GM23338 (cell line): ENCODE measurements around the gene CFAP57. TPM values are rescaled to one million over a fixed set of nuclear protein-coding genes. Genes with fewer than 3 reads are reported as not detected.

Experiments used
- ATAC-seq: fragments of 200-7000 bp; cut with Tn5 transposase; 3 replicates; pipeline ENCODE4 v1.9.1; 2020
- DNase-seq: peaks from one replicate; pipeline ENCODE4 v3.0.0-alpha.2; 2015; ENCODE audit warnings: low spot score
- H2AFZ ChIP-seq: fragments of 200-600 bp; sonication (generic); 2 replicates; pipeline ENCODE4 v1.8.0; 2016; ENCODE audit warnings: antibody characterized with exemption, mild to moderate bottlenecking, moderate library complexity
- H3F3A ChIP-seq: fragments of 200-600 bp; sonication (generic); replicated peaks from 2 replicates; pipeline ENCODE4 v1.8.0; 2017; ENCODE audit warnings: antibody characterized with exemption, mixed run types, low read depth
- H3K27ac ChIP-seq: fragments of 200-600 bp; sonication (generic); 2 replicates; pipeline ENCODE4 v1.6.1; 2016; ENCODE audit warnings: low read depth
- H3K27me3 ChIP-seq: fragments of 200-600 bp; sonication (generic); 2 replicates; pipeline ENCODE4 v1.8.0; 2016; ENCODE audit warnings: mild to moderate bottlenecking, mixed run types, moderate library complexity; ENCODE audit not compliant: insufficient read depth
- H3K36me3 ChIP-seq: fragments of 200-600 bp; sonication (generic); 2 replicates; pipeline ENCODE4 v1.8.0; 2016; ENCODE audit warnings: mild to moderate bottlenecking; ENCODE audit not compliant: insufficient read depth
- H3K4me1 ChIP-seq: fragments of 200-600 bp; sonication (generic); 2 replicates; pipeline ENCODE4 v1.8.0; 2016; ENCODE audit warnings: mild to moderate bottlenecking, moderate library complexity; ENCODE audit not compliant: insufficient read depth
- H3K4me2 ChIP-seq: fragments of 200-600 bp; sonication (generic); 2 replicates; pipeline ENCODE4 v1.7.1; 2017; ENCODE audit warnings: mixed run types
- H3K4me3 ChIP-seq: fragments of 200-600 bp; sonication (generic); 2 replicates; pipeline ENCODE4 v1.6.1; 2016; ENCODE audit warnings: mixed run types
- H3K79me2 ChIP-seq: fragments of 200-600 bp; sonication (generic); replicated peaks from 2 replicates; pipeline ENCODE4 v1.8.0; 2017; ENCODE audit warnings: mild to moderate bottlenecking; ENCODE audit not compliant: insufficient read depth
- H3K9me2 ChIP-seq: fragments of 200-600 bp; sonication (generic); 2 replicates; pipeline ENCODE4 v1.8.0; 2017; ENCODE audit not compliant: insufficient read depth
- H4K20me1 ChIP-seq: fragments of 200-600 bp; sonication (generic); replicated peaks from 2 replicates; pipeline ENCODE4 v1.8.0; 2017; ENCODE audit warnings: mild to moderate bottlenecking; ENCODE audit not compliant: insufficient read depth
- H3K27ac Mint-ChIP-seq: 2 replicates; pipeline ENCODE4 v1.8.0; 2020; ENCODE audit warnings: inconsistent platforms, mild to moderate bottlenecking, moderate library complexity, mixed read lengths
- H3K27me3 Mint-ChIP-seq: 3 replicates; pipeline ENCODE4 v1.8.0; 2022; ENCODE audit warnings: low read depth, mild to moderate bottlenecking, moderate library complexity, mixed read lengths, inconsistent platforms; ENCODE audit not compliant: insufficient read depth, poor library complexity
- H3K36me3 Mint-ChIP-seq: 3 replicates; pipeline ENCODE4 v1.8.0; 2021; ENCODE audit warnings: low read depth, mild to moderate bottlenecking, inconsistent platforms, moderate library complexity, mixed read lengths
- H3K4me1 Mint-ChIP-seq: 3 replicates; pipeline ENCODE4 v1.8.0; 2020; ENCODE audit warnings: mild to moderate bottlenecking, inconsistent platforms, mixed read lengths
- H3K4me3 Mint-ChIP-seq: 3 replicates; pipeline ENCODE4 v1.8.0; 2021; ENCODE audit warnings: moderate library complexity, mild to moderate bottlenecking, inconsistent platforms, mixed read lengths
- H3K9me3 Mint-ChIP-seq: 3 replicates; pipeline ENCODE4 v1.8.0; 2020; ENCODE audit warnings: moderate library complexity, mild to moderate bottlenecking, inconsistent platforms, mixed read lengths
- CREB1 ChIP-seq: fragments of 250-450 bp; sonication (Bioruptor Pico); IDR thresholded peaks from 2 replicates; pipeline ENCODE4 v1.5.0; 2020; ENCODE audit warnings: low read depth, mild to moderate bottlenecking, moderate library complexity
- EZH2 ChIP-seq: fragments of 200-600 bp; sonication (generic); IDR thresholded peaks from one replicate; pipeline ENCODE4 v1.8.0; 2017; ENCODE audit warnings: antibody characterized with exemption, mild to moderate bottlenecking, low read depth; ENCODE audit not compliant: unreplicated experiment
- EZH2phosphoT487 ChIP-seq: fragments of 200-600 bp; sonication (generic); IDR thresholded peaks from one replicate; pipeline ENCODE4 v1.8.1; 2018; ENCODE audit warnings: antibody characterized with exemption; ENCODE audit not compliant: unreplicated experiment
- JUNB ChIP-seq: IDR thresholded peaks from one replicate; pipeline ENCODE4 v1.6.1; 2016; ENCODE audit warnings: antibody characterized with exemption; ENCODE audit not compliant: unreplicated experiment
- POLR2AphosphoS5 ChIP-seq: IDR thresholded peaks from 2 replicates; pipeline ENCODE4 v1.6.1; 2016; ENCODE audit warnings: antibody characterized with exemption, low read depth
- ZNF114 ChIP-seq: fragments of 250-450 bp; sonication (Bioruptor Pico); IDR thresholded peaks from 2 replicates; pipeline ENCODE4 v1.5.0; 2020; ENCODE audit warnings: mild to moderate bottlenecking, moderate library complexity
- ZNF331 ChIP-seq: fragments of 250-450 bp; sonication (Bioruptor Pico); IDR thresholded peaks from 2 replicates; pipeline ENCODE4 v1.5.0; 2020; ENCODE audit warnings: low read depth, mild to moderate bottlenecking, moderate library complexity
- ZNF462 ChIP-seq: fragments of 250-450 bp; sonication (Bioruptor Pico); IDR thresholded peaks from 2 replicates; pipeline ENCODE4 v1.5.0; 2020; ENCODE audit warnings: mild to moderate bottlenecking, moderate library complexity
- polyA plus RNA-seq: library from polyadenylated mRNA; unstranded; fragments of >200 nt; fragmentation: Nextera tagmentation; extraction: Ambion mirVana; gene quantifications from 2 replicates; pipeline ENCODE4 v1.2.1, GENCODE V29; 2016
- total RNA-seq: library from RNA; depleted of rRNA; stranded (reverse); fragments of >200 nt; shearing (Covaris generic); gene quantifications from 2 replicates; pipeline ENCODE4 v1.2.3, GENCODE V29; 2014
- TF ChIP-seq, protein P1 (sequence below): IDR thresholded peaks from one replicate; pipeline ENCODE4 v1.6.1; 2018; ENCODE audit warnings: antibody characterized with exemption; ENCODE audit not compliant: unreplicated experiment

CFAP57 gene
- total and polyA plus RNA-seq, 2 experiments from 2014 or later: 0.37 to 0.38 TPM

DNA sequence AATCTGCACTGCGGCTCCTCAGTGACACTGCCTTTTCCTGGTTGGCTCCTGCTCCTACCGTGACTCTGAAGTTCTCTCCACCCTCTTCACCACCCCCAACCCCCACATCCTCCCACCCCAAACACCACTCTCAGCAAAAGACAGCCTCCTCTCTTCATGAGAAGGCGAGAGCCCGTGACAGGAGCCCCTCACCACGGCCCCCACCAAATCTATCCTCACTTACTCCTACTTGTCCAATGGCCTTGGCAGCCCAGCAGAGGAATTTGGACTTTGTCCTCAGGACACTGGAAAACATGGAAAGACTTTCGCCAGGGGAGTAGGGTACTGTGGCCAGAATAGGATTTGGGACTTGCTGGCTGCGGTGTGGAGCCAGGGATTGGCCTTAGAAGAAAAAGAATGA is 104.5 kb downstream of the CFAP57 start:
- Mint-ChIP-seq H3K4me1 (peaks cover 10% of the 10 kb centered on the region), H3K4me3 (no peak overlapping the region), H3K36me3 (peaks cover 37% of the 10 kb centered on the region), H3K27me3 (peaks cover 2% of the 10 kb centered on the region), H3K9me3 (no peaks in the 10 kb centered on the region; the same call in 2 of the 3 replicates), H3K27ac (no peak overlapping the region)
- no peaks in the 10 kb centered on the region for H3K27me3 ChIP-seq
- H3K27ac ChIP-seq: no peak overlapping the region
- no peaks in the 10 kb centered on the region for H3K36me3 ChIP-seq
- H4K20me1 ChIP-seq: no peaks in the 10 kb centered on the region
- no peak overlapping the region for H3K4me3 ChIP-seq
- no peak overlapping the region for H3K4me2 ChIP-seq
- peaks cover 3% of the 10 kb centered on the region; the same call in 1 of the 2 replicates for H3K4me1 ChIP-seq
- peaks cover 8% of the 10 kb centered on the region; the same call in 1 of the 2 replicates for H3K9me2 ChIP-seq
- H3F3A ChIP-seq: no peaks in the 10 kb centered on the region
- DNase-seq (no peak), ATAC-seq (no peak)
- H3K79me2 ChIP-seq: no peaks in the 10 kb centered on the region
- TF ChIP-seq ZNF331: no peak
- no peak for TF ChIP-seq EZH2
- no peak for TF ChIP-seq JUNB
- no peak for TF ChIP-seq ZNF462 (CRISPR knock-in tag)
- no peak overlapping the region for H2AFZ ChIP-seq

DNA sequence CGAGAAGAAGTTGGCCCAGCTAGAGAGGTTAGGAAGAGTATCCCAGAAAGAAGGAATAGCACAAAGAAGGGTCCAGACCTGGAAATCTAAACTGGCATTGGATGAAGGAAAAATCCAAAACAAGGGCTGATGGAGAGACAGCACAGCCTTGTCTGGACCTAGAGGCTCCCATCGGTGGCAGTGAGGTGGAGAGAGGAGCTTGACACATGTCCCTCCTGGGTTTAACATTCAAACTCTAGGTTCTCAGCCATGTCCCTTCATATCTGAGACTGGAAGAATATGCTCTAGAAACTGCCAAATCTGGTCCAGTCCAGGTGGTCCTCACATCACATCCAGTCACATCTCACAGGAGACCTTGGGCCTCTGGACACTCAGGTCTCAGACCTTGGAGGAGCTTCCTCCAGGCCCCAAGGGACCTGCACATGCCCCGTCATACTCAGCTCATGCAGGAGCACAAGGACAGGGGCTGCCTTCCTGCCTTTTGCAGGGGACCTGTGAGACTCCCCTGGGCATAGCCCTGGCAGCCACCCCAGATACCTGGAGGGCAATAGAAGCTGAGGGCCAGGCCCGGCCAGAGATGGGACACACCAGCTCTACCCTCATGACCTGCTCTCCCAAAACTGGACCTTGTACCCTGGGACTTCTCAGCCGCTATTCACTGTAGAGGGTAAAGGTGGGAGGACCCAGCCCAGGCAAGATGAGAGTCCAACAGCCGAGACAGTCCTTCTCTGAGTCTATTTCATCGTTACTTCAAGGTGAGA is 105.2 kb downstream of the CFAP57 start:
- H3F3A ChIP-seq: no peaks in the 10 kb centered on the region
- no peak overlapping the region for H3K4me3 ChIP-seq
- no peaks in the 10 kb centered on the region for H4K20me1 ChIP-seq
- H3K27ac ChIP-seq: no peak overlapping the region
- Mint-ChIP-seq H3K27me3 (peaks cover 2% of the 10 kb centered on the region), H3K36me3 (peaks cover 37% of the 10 kb centered on the region), H3K4me1 (peaks cover 7% of the 10 kb centered on the region), H3K9me3 (no peaks in the 10 kb centered on the region; the same call in 2 of the 3 replicates), H3K4me3 (no peak overlapping the region), H3K27ac (no peak overlapping the region)
- ATAC-seq: no peak
- H3K36me3 ChIP-seq: no peaks in the 10 kb centered on the region
- no peak overlapping the region for H2AFZ ChIP-seq
- peaks cover 3% of the 10 kb centered on the region; the same call in 1 of the 2 replicates for H3K4me1 ChIP-seq
- no peaks in the 10 kb centered on the region for H3K27me3 ChIP-seq
- no peaks in the 10 kb centered on the region for H3K79me2 ChIP-seq
- TF ChIP-seq EZH2phosphoT487 (no peak), ZNF331 (no peak), CREB1 (CRISPR knock-in tag) (no peak), JUNB (no peak), EZH2 (no peak), ZNF114 (CRISPR knock-in tag) (no peak), POLR2AphosphoS5 (no peak)
- TF ChIP-seq, protein P1, sequence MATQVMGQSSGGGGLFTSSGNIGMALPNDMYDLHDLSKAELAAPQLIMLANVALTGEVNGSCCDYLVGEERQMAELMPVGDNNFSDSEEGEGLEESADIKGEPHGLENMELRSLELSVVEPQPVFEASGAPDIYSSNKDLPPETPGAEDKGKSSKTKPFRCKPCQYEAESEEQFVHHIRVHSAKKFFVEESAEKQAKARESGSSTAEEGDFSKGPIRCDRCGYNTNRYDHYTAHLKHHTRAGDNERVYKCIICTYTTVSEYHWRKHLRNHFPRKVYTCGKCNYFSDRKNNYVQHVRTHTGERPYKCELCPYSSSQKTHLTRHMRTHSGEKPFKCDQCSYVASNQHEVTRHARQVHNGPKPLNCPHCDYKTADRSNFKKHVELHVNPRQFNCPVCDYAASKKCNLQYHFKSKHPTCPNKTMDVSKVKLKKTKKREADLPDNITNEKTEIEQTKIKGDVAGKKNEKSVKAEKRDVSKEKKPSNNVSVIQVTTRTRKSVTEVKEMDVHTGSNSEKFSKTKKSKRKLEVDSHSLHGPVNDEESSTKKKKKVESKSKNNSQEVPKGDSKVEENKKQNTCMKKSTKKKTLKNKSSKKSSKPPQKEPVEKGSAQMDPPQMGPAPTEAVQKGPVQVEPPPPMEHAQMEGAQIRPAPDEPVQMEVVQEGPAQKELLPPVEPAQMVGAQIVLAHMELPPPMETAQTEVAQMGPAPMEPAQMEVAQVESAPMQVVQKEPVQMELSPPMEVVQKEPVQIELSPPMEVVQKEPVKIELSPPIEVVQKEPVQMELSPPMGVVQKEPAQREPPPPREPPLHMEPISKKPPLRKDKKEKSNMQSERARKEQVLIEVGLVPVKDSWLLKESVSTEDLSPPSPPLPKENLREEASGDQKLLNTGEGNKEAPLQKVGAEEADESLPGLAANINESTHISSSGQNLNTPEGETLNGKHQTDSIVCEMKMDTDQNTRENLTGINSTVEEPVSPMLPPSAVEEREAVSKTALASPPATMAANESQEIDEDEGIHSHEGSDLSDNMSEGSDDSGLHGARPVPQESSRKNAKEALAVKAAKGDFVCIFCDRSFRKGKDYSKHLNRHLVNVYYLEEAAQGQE: no peak
- peaks cover 8% of the 10 kb centered on the region; the same call in 1 of the 2 replicates for H3K9me2 ChIP-seq
- DNase-seq: no peak
- no peak overlapping the region for H3K4me2 ChIP-seq
